Neural cell (in vitro differentiated cells): ENCODE measurements around the gene ZNF446. TPM values are rescaled to one million over a fixed set of nuclear protein-coding genes. Genes with fewer than 3 reads are reported as not detected.
A peak's percentile ranks its signal among the peaks of the same experiment; 100 is the strongest.

Experiments
- H2AFZ ChIP-seq: fragments of 200-600, 300-800 bp; sonication (generic), shearing (Covaris generic); 2 replicates; pipeline ENCODE4 v1.6.0; 2014; ENCODE audit warnings: low read depth, mild to moderate bottlenecking, antibody characterized with exemption, low read length, moderate library complexity
- H3F3A ChIP-seq: fragments of 200-600 bp; shearing (Covaris generic); 2 replicates; pipeline ENCODE4 v1.6.1; 2016; ENCODE audit warnings: mild to moderate bottlenecking, moderate library complexity, mixed read lengths, antibody characterized with exemption, low read length; ENCODE audit not compliant: insufficient read depth, poor library complexity, severe bottlenecking
- H3K27ac ChIP-seq: fragments of 200-600, 300-800 bp; sonication (generic), shearing (Covaris generic); 2 replicates; pipeline ENCODE4 v1.5.1; 2014; ENCODE audit warnings: mild to moderate bottlenecking, low read length, moderate library complexity
- H3K27me3 ChIP-seq: fragments of 300-800, 200-600 bp; sonication (generic), shearing (Covaris generic); 2 replicates; pipeline ENCODE4 v1.6.0; 2014; ENCODE audit warnings: mild to moderate bottlenecking, low read depth, low read length, moderate library complexity; ENCODE audit not compliant: insufficient read depth
- H3K36me3 ChIP-seq: fragments of 300-800, 200-600 bp; sonication (generic), shearing (Covaris generic); 2 replicates; pipeline ENCODE4 v1.5.1; 2014; ENCODE audit warnings: mild to moderate bottlenecking, antibody characterized with exemption, low read length, moderate library complexity; ENCODE audit not compliant: insufficient read depth
- H3K4me2 ChIP-seq: fragments of 300-800, 200-600 bp; sonication (generic), shearing (Covaris generic); 2 replicates; pipeline ENCODE4 v1.6.0; 2014; ENCODE audit warnings: mild to moderate bottlenecking, low read length
- H3K4me3 ChIP-seq: fragments of 300-800, 200-600 bp; sonication (generic), shearing (Covaris generic); 2 replicates; pipeline ENCODE4 v1.5.1; 2014; ENCODE audit warnings: mild to moderate bottlenecking, low read length, moderate library complexity
- H3K79me2 ChIP-seq: fragments of 200-600 bp; shearing (Covaris generic); replicated peaks from 2 replicates; pipeline ENCODE4 v1.6.0; 2014; ENCODE audit warnings: mild to moderate bottlenecking, low read length, moderate library complexity; ENCODE audit not compliant: insufficient read depth
- H3K9ac ChIP-seq: fragments of 300-800, 200-600 bp; sonication (generic), shearing (Covaris generic); 2 replicates; pipeline ENCODE4 v1.6.1; 2016; ENCODE audit warnings: mild to moderate bottlenecking, low read length, mixed read lengths
- H3K9me2 ChIP-seq: fragments of 200-600 bp; shearing (Covaris generic); 2 replicates; pipeline ENCODE4 v1.6.1; 2016; ENCODE audit warnings: mild to moderate bottlenecking, low read length, mixed read lengths; ENCODE audit not compliant: insufficient read depth
- H3K9me3 ChIP-seq: fragments of 200-600, 300-800 bp; sonication (generic), shearing (Covaris generic); 2 replicates; pipeline ENCODE4 v1.6.1; 2016; ENCODE audit warnings: mild to moderate bottlenecking, mixed run types, low read length, moderate library complexity, mixed read lengths
- H4K20me1 ChIP-seq: fragments of 200-600 bp; shearing (Covaris generic); 2 replicates; pipeline ENCODE4 v1.6.1; 2016; ENCODE audit warnings: mild to moderate bottlenecking, mixed run types; ENCODE audit not compliant: insufficient read depth
- EP300 ChIP-seq: fragments of 450-650 bp; conservative IDR thresholded peaks from 2 replicates; pipeline ENCODE4 v1.6.1; 2014; ENCODE audit warnings: antibody characterized with exemption, mild to moderate bottlenecking, moderate library complexity; ENCODE audit not compliant: poor library complexity, severe bottlenecking
- EZH2 ChIP-seq: fragments of 200-600, 300-800 bp; shearing (Covaris generic), sonication (generic); IDR thresholded peaks from 2 replicates; pipeline ENCODE4 v1.6.1; 2014; ENCODE audit warnings: antibody characterized with exemption, low read length, borderline replicate concordance, mild to moderate bottlenecking; ENCODE audit not compliant: insufficient read depth, poor library complexity, severe bottlenecking
- MXI1 ChIP-seq: fragments of 450-650 bp; conservative IDR thresholded peaks from 2 replicates; pipeline ENCODE4 v1.6.1; 2014; ENCODE audit warnings: antibody characterized with exemption, mild to moderate bottlenecking; ENCODE audit not compliant: poor library complexity, severe bottlenecking
- POLR2AphosphoS5 ChIP-seq: IDR thresholded peaks from 2 replicates; pipeline ENCODE4 v1.6.1; 2012
- RAD21 ChIP-seq: fragments of 450-650 bp; conservative IDR thresholded peaks from 2 replicates; pipeline ENCODE4 v1.6.1; 2014; ENCODE audit warnings: antibody characterized with exemption, mild to moderate bottlenecking, moderate library complexity
- SMC3 ChIP-seq: fragments of 450-650 bp; conservative IDR thresholded peaks from 2 replicates; pipeline ENCODE4 v1.6.1; 2014; ENCODE audit warnings: antibody characterized with exemption, mild to moderate bottlenecking, moderate library complexity; ENCODE audit not compliant: poor library complexity
- TAF1 ChIP-seq: IDR thresholded peaks from 2 replicates; pipeline ENCODE4 v1.6.1; 2012; ENCODE audit warnings: low read depth
- polyA plus RNA-seq: library from polyadenylated mRNA; depleted of rRNA; stranded (reverse); fragments of >200 nt; gene quantifications from 2 replicates; pipeline ENCODE4 v1.2.3, GENCODE V29; 2014
- TF ChIP-seq, protein P1 (sequence below): fragments of 450-650 bp; IDR thresholded peaks from 2 replicates; pipeline ENCODE4 v1.5.1; 2014; ENCODE audit warnings: antibody characterized with exemption, mild to moderate bottlenecking, moderate library complexity; ENCODE audit not compliant: poor library complexity, severe bottlenecking
- TF ChIP-seq, protein P2 (sequence below): IDR thresholded peaks from 2 replicates; pipeline ENCODE4 v1.6.1; 2012; ENCODE audit warnings: borderline replicate concordance

ZNF446 gene
- polyA plus RNA-seq, 1 donor from 2014 or later: 18.2 TPM

DNA sequence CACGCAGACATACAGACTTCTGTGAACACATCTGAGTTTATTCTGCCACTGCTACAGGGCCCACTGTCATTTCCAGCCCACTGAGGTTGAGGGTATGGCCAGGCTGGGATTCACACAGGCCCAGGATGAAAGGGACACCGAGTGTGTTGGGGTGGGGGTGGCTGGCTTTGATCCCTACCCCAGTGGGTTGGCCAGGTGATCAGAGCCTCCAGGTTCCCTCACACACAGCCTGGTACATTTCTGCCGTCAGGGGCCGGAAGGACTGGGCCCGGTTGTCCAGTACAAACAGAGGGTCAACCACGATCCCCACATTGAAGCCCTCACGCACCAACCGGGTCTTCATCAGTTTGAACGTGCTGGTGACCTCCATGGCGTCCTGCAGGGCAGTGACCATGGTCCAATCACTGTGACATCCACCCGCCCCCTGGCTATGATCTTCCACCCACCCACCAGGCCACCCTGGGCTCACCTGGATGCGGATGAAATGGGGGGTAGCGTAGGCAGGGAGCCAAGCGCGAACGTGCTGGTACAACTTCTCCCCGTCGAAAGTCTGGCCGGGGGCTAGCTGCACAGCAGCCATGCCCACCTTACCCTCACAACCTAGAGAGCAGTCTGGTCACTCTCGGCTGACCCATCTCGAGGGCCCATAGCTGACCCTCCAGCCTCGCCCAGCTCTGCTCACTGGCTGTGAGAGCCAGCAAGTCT, 22.3 kb downstream of the ZNF446 start:
- Histone ChIP-seq H4K20me1 (no peaks in the 10 kb centered on the region), H3K9me2 (no peaks in the 10 kb centered on the region), H3K79me2 (no peaks in the 10 kb centered on the region), H3K27ac (no peak overlapping the region), H3K4me2 (no peak overlapping the region), H3K9me3 (no peaks in the 10 kb centered on the region), H3K9ac (peak overlapping the region; percentile 67), H3F3A (no peaks in the 10 kb centered on the region), H3K4me3 (peak overlapping the region; percentile 68), H3K36me3 (no peaks in the 10 kb centered on the region), H3K27me3 (no peaks in the 10 kb centered on the region), H2AFZ (peak overlapping the region; percentile 62)
- TF ChIP-seq RAD21: no peak
- TF ChIP-seq EZH2: no peak
- TF ChIP-seq SMC3: no peak
- no peak for TF ChIP-seq MXI1
- no peak for TF ChIP-seq EP300

DNA sequence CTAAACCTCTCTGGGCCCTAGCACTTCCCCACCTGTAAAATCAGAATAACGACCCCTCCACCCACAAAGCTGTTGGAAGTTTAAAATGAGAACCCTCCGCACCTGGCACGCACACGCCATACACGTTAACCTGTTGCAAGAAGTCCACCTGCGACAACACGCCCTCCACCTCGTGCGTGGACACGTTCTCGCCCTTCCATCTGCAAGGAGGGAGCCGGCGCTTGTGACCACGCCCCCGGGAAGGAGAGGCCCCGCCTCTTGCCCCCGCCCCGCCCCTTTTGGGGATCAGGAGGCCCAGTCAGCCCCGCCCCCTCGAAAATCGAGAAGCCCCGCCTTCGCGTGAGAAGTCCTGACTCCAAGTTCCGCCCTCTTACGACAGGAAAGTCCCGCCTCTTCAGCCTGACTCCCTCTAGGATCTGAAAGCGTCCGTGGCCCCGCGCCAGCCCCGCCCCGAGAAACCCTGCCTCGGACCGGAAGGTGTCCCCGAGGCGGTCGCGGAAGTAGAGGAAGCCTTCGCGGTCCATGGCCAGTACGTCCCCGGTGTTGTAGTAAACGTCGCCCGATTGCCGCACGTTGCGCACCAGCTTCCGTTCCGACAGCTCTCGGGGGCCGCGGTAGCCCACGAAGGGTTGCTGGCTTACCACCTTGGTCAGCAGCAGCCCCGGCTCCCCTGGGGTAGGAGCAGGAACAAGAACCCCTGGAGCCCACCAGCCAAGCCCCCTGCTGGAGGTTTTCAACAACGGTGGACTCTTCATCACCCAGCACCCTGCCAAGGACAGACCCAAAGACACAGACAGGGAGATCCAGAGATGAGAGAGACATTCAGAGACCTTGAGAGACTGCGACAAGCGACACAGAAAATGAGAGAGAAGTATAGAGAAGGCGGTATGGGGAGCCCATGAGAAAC, 23.1 kb downstream of the ZNF446 start:
- H3K27me3 ChIP-seq: no peaks in the 10 kb centered on the region
- H3K36me3 ChIP-seq: no peaks in the 10 kb centered on the region
- H3F3A ChIP-seq: no peaks in the 10 kb centered on the region
- no peaks in the 10 kb centered on the region for H3K79me2 ChIP-seq
- peak overlapping the region; percentile 67 for H3K9ac ChIP-seq
- H4K20me1 ChIP-seq: no peaks in the 10 kb centered on the region
- H3K27ac ChIP-seq: peak overlapping the region; percentile 66
- H3K4me2 ChIP-seq: peak overlapping the region; percentile 58
- peak; percentile 66 for TF ChIP-seq TAF1
- TF ChIP-seq, protein P1, sequence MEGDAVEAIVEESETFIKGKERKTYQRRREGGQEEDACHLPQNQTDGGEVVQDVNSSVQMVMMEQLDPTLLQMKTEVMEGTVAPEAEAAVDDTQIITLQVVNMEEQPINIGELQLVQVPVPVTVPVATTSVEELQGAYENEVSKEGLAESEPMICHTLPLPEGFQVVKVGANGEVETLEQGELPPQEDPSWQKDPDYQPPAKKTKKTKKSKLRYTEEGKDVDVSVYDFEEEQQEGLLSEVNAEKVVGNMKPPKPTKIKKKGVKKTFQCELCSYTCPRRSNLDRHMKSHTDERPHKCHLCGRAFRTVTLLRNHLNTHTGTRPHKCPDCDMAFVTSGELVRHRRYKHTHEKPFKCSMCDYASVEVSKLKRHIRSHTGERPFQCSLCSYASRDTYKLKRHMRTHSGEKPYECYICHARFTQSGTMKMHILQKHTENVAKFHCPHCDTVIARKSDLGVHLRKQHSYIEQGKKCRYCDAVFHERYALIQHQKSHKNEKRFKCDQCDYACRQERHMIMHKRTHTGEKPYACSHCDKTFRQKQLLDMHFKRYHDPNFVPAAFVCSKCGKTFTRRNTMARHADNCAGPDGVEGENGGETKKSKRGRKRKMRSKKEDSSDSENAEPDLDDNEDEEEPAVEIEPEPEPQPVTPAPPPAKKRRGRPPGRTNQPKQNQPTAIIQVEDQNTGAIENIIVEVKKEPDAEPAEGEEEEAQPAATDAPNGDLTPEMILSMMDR: peak; percentile 57
- peak; percentile 67 for TF ChIP-seq EP300
- TF ChIP-seq EZH2: no peak
- peak; percentile 65 for TF ChIP-seq MXI1
- TF ChIP-seq RAD21: peak; percentile 25
- peak; percentile 54 for TF ChIP-seq SMC3
- TF ChIP-seq, protein P2, sequence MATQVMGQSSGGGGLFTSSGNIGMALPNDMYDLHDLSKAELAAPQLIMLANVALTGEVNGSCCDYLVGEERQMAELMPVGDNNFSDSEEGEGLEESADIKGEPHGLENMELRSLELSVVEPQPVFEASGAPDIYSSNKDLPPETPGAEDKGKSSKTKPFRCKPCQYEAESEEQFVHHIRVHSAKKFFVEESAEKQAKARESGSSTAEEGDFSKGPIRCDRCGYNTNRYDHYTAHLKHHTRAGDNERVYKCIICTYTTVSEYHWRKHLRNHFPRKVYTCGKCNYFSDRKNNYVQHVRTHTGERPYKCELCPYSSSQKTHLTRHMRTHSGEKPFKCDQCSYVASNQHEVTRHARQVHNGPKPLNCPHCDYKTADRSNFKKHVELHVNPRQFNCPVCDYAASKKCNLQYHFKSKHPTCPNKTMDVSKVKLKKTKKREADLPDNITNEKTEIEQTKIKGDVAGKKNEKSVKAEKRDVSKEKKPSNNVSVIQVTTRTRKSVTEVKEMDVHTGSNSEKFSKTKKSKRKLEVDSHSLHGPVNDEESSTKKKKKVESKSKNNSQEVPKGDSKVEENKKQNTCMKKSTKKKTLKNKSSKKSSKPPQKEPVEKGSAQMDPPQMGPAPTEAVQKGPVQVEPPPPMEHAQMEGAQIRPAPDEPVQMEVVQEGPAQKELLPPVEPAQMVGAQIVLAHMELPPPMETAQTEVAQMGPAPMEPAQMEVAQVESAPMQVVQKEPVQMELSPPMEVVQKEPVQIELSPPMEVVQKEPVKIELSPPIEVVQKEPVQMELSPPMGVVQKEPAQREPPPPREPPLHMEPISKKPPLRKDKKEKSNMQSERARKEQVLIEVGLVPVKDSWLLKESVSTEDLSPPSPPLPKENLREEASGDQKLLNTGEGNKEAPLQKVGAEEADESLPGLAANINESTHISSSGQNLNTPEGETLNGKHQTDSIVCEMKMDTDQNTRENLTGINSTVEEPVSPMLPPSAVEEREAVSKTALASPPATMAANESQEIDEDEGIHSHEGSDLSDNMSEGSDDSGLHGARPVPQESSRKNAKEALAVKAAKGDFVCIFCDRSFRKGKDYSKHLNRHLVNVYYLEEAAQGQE: peak; percentile 76
- TF ChIP-seq POLR2AphosphoS5: peak; percentile 74
- H2AFZ ChIP-seq: peak overlapping the region; percentile 62
- no peaks in the 10 kb centered on the region for H3K9me3 ChIP-seq
- H3K4me3 ChIP-seq: peak overlapping the region; percentile 68
- no peaks in the 10 kb centered on the region for H3K9me2 ChIP-seq
